ENCODE data around the gene VPS13C.

DNA sequence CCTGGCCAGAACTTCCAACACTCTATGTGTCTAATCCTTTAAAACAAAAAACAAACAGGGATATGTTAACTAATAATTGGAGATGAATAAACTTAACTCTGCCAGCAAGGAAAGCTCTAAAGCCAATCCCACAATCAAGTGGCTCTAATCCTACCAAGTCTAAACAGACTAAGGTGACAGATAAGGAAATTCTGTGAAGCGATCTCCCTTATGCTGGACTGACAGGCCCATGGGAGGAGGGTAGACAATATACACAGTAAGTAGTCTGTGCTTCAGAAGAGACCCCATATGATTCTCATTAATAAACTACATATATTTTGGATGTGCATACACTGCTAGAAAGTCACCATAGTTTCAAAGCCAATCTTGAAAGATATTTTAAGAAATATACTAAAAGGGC, 10.1 kb downstream of the VPS13C start:
- no peak for TF ChIP-seq EZH2 (IDR thresholded peaks at IDR 0.05; ENCODE audit: insufficient read depth, poor library complexity, severe bottlenecking)
- TF ChIP-seq EZH2phosphoT487 (IDR thresholded peaks at IDR 0.05; ENCODE audit: insufficient read depth, low read depth) = no peak
